ENCODE measurements around the gene CRTC2. TPM values are rescaled to one million over a fixed set of nuclear protein-coding genes. Genes with fewer than 3 reads are reported as not detected.

Gene CRTC2
- total RNA-seq, 2 experiments from 2014 or later: 56.4 to 67.0 TPM

DNA sequence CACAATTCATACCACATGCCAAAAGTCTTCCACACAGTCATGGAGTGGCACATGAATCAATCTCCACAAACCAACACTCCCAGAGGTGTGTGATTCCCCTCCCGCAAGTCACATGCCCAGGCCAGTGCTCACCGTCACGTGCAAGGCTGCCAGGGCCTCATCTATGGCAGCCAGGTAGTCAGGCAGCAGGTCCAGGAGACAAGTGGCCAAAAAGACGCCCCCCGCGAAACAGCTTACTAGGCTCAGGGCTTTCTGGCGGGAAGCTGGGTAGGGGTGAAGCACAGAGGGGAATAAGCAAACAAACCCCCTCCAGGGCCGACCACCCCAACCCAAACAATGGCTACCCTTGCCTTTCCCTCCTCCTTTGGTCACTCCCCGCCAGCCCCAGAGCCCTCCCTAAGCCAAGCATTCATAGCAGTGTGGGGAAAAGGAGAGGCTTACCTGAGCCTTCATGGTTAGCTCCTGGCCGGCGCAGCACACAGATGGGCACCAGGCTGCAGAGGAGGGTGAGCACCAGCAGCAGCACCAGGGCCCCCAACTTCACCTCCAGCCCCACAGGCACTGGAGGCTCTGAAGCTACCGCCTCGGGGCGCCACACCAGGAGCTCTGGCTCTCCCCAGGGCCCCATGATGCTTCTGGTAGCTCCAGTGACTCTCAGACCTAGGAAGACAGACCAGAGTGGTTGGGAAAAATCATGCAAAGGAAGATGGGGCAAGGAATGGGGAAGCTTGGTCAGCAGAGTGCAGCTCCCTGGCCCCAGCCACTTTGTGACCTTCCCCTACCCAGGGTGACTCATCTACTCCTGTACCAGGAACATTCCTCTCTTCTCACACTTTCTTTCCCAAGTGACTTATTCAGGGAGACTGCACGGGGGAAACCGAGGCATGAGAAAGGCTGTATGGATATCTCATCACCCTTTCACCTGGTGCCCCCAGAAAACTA, 3.9 kb upstream of the CRTC2 start:
- Mint-ChIP-seq H3K4me3 (peak overlapping the region; percentile 83), H3K4me1 (peaks cover 35% of the 10 kb centered on the region), H3K27ac (peak overlapping the region; percentile 87), H3K36me3 (peaks cover 28% of the 10 kb centered on the region), H3K27me3 (no peaks in the 10 kb centered on the region), H3K9me3 (no peaks in the 10 kb centered on the region)
- DNase-seq: no peak

DNA sequence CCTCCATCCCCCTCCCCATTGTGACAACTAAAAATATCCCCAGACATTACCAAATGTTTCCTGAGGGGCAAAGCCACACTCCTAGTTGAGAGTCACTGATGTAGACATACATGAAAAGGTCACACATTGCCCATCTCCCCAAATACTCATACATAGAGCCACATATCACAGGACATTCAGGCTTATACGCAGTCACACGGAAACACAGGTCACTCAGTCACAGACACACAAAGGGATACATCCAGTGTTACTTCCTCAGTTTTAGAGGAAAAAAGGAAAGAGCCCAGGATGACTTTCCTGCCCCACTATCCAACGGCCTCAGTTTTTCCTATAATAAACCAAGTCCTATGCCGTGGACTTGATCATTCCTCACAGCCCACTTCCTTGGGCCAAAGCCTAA, 3.0 kb upstream of the CRTC2 start:
- H3K9me3 Mint-ChIP-seq: no peaks in the 10 kb centered on the region
- H3K27ac Mint-ChIP-seq: peak overlapping the region; percentile 2
- no peaks in the 10 kb centered on the region for H3K27me3 Mint-ChIP-seq
- peaks cover 42% of the 10 kb centered on the region for H3K4me1 Mint-ChIP-seq
- DNase-seq: no peak
- peak overlapping the region; percentile 83 for H3K4me3 Mint-ChIP-seq
- peaks cover 28% of the 10 kb centered on the region for H3K36me3 Mint-ChIP-seq

DNA sequence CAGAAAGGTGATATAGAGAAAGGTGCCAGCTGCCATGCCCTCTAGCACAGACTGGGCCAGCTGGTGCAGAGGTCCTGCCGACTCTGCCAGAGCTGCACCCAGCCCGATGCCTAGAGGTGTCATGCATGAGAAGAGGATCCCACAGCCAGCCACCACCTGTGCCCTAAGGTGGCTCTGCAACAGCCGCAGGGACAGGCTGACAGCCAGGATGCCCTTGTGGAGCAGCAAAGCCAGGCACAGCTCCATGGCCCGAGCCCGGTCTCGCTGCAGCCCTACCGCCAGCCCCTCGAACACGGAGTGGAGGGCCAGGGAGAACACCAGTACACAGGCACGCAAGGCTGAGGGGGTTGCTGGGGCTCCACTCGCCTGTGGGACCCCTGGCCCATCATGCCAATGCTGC, 1.8 kb upstream of the CRTC2 start:
- Mint-ChIP-seq H3K36me3 (peaks cover 20% of the 10 kb centered on the region), H3K4me1 (peaks cover 40% of the 10 kb centered on the region), H3K27me3 (no peaks in the 10 kb centered on the region), H3K27ac (no peak overlapping the region), H3K4me3 (no peak overlapping the region), H3K9me3 (no peaks in the 10 kb centered on the region)
- no peak for DNase-seq

DNA sequence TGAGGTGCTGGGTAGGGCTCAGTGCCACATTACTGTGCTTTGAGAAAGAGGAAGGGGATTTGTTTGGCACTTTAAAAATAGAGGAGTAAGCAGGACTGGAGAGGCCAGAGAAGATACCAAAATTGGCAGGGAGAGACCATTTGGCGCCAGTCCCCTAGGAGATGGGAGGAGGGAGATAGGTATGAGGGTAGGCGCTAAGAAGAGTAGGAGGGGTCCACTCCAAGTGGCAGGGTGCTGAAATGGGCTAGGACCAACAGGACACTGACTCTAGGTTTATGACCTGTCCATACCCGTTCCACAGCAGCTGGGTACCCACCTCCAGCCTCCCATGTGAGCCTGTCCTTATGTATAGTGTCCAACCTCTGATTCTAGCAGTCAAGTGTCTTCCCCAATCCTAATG, 1.0 kb upstream of the CRTC2 start:
- no peaks in the 10 kb centered on the region for H3K27me3 Mint-ChIP-seq
- peaks cover 43% of the 10 kb centered on the region for H3K4me1 Mint-ChIP-seq

DNA sequence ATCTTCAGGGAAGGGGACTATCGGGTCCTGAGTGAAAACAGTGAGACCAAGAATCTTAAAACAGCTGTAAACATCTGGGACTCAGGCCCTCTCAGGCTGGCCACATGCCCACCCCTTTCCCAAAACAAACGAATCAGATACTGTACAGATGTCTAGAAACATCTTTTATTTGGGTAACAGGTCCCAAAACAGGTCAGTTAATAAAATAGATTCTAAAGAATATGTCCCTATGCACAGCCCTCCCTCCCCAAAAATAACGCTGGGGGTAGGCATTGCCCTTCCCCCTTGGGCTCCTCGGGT, 499 bp upstream of the CRTC2 start:
- DNase-seq: no peak
- Mint-ChIP-seq H3K27me3 (no peaks in the 10 kb centered on the region), H3K27ac (peak overlapping the region; percentile 96), H3K36me3 (peaks cover 25% of the 10 kb centered on the region), H3K4me3 (peak overlapping the region; percentile 92), H3K4me1 (peaks cover 46% of the 10 kb centered on the region), H3K9me3 (no peaks in the 10 kb centered on the region)

More for the DNA sequence above, 1.0 kb upstream of the CRTC2 start:
- peaks cover 20% of the 10 kb centered on the region for H3K36me3 Mint-ChIP-seq
- H3K4me3 Mint-ChIP-seq: no peak overlapping the region
- no peaks in the 10 kb centered on the region for H3K9me3 Mint-ChIP-seq
- DNase-seq: no peak
- peak overlapping the region; percentile 61 for H3K27ac Mint-ChIP-seq

DNA sequence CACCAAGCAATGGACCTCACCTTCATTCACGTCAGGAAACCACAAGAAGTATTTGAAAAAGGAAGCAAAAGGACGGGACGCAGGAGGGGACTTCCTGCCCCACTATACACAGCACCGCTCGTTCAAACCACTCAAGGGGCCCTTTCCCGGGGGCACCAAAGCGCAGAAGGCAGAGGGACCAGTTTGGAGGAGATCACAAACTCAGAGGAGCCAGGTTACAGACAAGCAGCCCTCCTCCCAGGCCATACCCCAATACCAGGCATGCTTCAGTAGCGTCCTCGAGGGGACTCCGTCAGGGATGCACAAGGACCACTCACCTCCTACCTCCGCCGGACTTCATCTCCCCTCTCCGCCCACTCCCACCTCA, 685 bp downstream of the CRTC2 start:
- peaks cover 44% of the 10 kb centered on the region for H3K4me1 Mint-ChIP-seq
- H3K27me3 Mint-ChIP-seq: no peaks in the 10 kb centered on the region
- peak overlapping the region; percentile 96 for H3K27ac Mint-ChIP-seq
- DNase-seq: peak; percentile 60
- H3K36me3 Mint-ChIP-seq: peaks cover 23% of the 10 kb centered on the region
- peak overlapping the region; percentile 92 for H3K4me3 Mint-ChIP-seq
- no peaks in the 10 kb centered on the region for H3K9me3 Mint-ChIP-seq

DNA sequence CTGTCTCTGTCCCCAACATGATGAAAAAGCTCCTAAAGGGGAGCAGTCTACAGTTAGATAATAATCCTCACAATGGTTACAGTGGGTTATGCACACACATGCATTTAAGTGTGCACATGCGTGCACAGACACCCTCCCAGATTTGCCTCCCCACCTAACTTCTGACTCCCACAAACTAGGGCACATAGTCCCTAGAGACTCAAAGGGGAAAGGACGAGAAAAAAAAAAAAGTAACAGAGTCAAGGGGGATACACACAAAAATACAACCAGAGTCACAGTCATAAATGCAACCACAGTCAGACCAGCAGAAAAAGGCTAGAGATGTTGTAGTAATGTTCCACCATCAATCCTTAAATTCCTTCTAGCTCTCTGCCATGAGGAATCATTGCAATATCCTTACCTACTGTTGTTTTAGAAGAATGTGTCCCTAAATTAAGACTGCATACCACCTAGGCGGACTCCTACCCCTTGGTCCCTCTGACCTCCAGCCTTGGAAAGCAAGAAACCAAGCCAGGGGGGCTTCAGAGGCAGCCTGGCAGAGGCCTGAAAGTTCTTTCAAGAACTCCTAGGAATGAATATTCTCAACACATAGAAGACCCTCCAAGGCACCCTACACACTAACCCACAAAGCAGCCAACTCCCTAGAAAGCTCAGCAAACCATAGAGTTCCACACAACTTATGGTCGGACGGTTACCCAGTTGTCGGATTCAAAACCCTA, 1.3 kb downstream of the CRTC2 start:
- Mint-ChIP-seq H3K36me3 (peaks cover 18% of the 10 kb centered on the region), H3K4me1 (peaks cover 40% of the 10 kb centered on the region), H3K27me3 (no peaks in the 10 kb centered on the region), H3K4me3 (peak overlapping the region; percentile 92), H3K9me3 (no peaks in the 10 kb centered on the region), H3K27ac (peak overlapping the region; percentile 96)
- DNase-seq: no peak

DNA sequence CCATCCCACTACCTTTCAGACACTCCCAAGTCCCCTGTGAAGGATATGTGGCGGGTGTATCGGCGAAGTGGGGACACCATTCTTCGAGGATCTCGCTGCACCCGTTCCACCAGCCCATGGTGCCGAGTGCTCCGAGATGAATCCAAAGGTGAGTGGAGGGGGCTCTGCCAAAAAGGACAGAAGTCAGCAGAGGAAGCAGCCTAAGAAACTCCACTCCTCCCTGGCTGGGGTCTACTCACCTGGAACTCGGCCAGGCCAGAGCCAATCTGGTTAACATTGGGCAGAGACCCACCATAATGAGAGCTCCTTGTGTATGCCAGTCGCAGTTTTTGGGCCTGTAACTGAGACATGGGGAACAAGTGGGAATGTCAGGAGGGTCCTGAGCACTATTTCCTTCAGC, 3.6 kb downstream of the CRTC2 start:
- Mint-ChIP-seq H3K4me1 (peaks cover 34% of the 10 kb centered on the region), H3K4me3 (peak overlapping the region; percentile 37), H3K9me3 (no peaks in the 10 kb centered on the region), H3K27ac (no peak overlapping the region), H3K27me3 (no peaks in the 10 kb centered on the region), H3K36me3 (peaks cover 20% of the 10 kb centered on the region)
- no peak for DNase-seq

DNA sequence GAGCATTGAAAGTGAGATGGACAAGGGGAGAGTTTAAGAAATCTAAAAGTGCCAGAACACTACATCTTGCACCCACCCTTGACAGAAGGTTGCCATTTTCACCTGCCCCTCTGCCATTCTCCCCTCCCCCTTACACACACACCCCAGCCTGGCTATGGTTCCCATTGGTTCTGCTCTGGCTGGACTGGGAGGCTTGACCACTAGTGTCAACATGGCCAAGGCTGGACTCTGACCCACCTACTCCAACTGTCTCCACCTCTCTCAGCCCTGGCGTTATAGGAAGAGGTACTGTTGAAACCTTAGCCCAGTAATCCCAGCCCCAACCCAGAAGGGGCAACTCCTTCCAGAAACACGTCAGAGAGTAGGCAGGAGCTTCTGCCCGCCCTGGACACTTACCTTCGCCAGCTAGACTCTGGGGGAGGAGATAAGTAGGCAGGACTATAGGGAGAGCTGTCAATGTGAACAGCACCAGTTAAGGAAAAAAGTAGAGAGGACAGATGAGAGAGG, 4.5 kb downstream of the CRTC2 start:
- DNase-seq: no peak
- Mint-ChIP-seq H3K27ac (peak overlapping the region; percentile 61), H3K9me3 (no peaks in the 10 kb centered on the region), H3K27me3 (no peaks in the 10 kb centered on the region), H3K36me3 (peaks cover 20% of the 10 kb centered on the region), H3K4me3 (peak overlapping the region; percentile 37), H3K4me1 (peaks cover 34% of the 10 kb centered on the region)

DNA sequence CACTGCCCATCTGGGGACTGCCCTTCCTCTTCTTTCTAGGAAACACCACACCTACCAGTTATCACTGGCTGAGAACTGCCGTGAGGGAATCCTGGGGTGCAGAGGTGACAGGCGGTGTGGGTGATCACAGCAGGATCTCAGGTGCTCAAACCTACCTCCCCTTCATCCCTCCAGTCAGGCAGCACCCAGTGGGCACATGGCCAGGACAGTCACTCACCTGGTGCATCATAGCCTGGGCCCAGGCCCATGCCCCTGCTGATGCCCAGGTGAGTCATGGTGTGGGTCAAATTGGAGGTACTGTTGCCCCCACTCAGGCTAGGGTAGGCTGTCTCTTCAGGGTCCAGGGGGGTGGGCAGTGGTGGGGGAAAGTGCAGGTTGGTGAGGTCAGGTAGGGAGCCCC, 6.6 kb downstream of the CRTC2 start:
- Mint-ChIP-seq H3K9me3 (no peaks in the 10 kb centered on the region), H3K27ac (no peak overlapping the region), H3K4me3 (no peak overlapping the region), H3K27me3 (no peaks in the 10 kb centered on the region), H3K4me1 (peaks cover 29% of the 10 kb centered on the region), H3K36me3 (peaks cover 14% of the 10 kb centered on the region)
- no peak for DNase-seq

DNA sequence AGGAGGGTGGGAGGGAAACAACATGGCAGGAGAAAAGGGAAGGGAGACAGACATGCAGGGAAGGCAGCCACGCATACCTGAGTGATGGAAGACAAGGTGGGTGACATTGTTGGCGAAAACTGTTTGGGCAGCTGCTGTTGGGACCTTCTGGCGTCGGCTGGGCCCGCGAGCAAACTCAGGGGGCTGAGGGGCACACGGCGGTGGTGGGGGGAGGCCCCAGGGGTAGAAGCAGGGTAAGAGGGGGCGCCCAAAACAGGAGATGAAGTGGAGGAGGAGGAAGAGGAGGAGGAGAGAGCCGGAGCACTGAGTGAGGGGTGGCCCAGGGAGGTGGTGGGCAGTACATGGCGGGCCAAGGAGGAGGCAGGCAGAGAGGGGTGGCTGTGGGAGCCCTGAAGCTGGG, 7.2 kb downstream of the CRTC2 start:
- Mint-ChIP-seq H3K4me3 (no peak overlapping the region), H3K36me3 (peaks cover 13% of the 10 kb centered on the region), H3K9me3 (no peaks in the 10 kb centered on the region), H3K27me3 (no peaks in the 10 kb centered on the region), H3K4me1 (peaks cover 25% of the 10 kb centered on the region), H3K27ac (peak overlapping the region; percentile 50)
- no peak for DNase-seq

DNA sequence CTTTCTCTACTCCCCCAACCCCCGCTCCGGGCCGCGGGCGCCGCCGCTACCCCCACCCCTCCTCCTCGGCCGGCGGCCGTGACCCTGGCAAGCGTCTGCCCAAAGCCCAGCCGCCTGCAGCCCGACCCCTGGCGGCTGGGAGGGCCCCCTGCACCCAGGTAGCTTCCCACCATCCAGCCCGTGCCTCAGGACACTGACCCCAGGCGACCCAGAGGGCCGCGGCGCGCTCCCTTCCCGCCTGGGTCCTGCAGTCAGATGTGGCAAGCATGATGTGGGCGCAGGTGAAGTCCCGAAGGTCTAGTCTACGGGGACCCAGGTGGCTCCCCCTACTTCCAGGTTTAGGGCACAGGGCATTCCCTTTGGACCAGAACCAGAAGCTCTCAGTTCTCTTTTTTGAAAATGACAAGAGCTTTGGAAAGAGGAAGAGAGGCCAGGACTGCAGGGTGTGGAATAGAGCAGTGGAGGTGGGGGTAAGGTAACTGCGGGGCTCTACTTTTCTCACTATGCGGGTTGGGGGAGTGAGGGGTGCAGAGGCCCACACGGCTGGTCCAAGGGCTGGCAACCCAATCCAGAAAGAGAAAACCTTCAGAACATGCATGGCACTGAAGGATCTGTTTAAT, 11.7 kb downstream of the CRTC2 start, which contains the start of gene DENND4B:
Gene DENND4B (minus strand): TSS at position 97 of the 620 bp plus-strand sequence. CDS start 2,344 bp downstream, outside the sequence.
- H3K27ac Mint-ChIP-seq: peak within 1 kb of the TSS; percentile 95
- no peaks in the 10 kb centered on the region for H3K27me3 Mint-ChIP-seq
- no peaks in the 10 kb centered on the region for H3K9me3 Mint-ChIP-seq
- DNase-seq: peak; percentile 83
- H3K4me1 Mint-ChIP-seq: peaks cover 27% of the 10 kb centered on the region
- peak within 1 kb of the TSS; percentile 93 for H3K4me3 Mint-ChIP-seq
- peaks cover 25% of the 10 kb centered on the region for H3K36me3 Mint-ChIP-seq

DNA sequence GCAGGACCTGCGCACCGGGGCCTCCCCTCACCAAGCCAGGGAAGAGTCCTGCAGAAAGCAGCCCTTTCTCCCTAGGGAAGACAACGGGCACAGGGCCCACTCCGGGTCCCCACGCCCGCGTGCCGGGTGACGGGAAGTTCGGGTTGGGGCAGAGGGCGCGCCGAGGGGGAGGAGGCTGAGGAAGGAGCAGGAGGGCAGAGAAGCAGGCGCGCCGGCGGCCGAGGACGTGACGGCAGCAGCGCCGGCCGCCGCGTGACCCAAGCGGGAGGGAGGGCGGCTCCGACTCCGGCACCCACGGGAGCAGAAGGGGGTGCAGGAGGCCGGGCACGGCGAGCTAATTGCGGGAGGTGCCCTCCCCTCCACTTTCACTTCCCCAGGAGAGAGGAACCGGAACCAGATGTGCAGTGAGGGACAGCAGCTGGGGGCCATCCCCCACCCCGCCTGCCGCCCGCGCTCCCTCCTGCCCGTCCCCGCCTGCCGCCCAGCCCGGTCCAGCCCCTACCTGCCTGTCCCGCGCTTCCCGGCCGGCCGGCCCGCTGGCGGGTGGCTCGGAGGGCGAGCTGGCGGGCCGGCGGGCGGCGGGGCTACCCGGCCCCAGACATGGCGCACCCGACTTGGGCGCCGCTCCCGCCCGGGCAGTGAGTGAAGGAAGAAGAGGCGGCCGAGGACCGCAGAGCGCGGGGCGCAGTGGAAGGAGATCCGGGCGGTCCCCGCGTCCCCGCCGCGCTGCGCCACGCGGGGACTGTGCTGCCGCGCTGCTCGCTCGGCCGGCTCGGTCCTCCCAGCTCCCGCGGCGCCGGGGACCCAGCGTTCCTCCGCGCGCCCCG, 12.4 kb downstream of the CRTC2 start:
- Mint-ChIP-seq H3K4me3 (peak overlapping the region; percentile 93), H3K36me3 (peaks cover 24% of the 10 kb centered on the region), H3K27me3 (no peaks in the 10 kb centered on the region), H3K4me1 (peaks cover 26% of the 10 kb centered on the region), H3K27ac (peak overlapping the region; percentile 95), H3K9me3 (no peaks in the 10 kb centered on the region)
- DNase-seq: peak; percentile 80

DNA sequence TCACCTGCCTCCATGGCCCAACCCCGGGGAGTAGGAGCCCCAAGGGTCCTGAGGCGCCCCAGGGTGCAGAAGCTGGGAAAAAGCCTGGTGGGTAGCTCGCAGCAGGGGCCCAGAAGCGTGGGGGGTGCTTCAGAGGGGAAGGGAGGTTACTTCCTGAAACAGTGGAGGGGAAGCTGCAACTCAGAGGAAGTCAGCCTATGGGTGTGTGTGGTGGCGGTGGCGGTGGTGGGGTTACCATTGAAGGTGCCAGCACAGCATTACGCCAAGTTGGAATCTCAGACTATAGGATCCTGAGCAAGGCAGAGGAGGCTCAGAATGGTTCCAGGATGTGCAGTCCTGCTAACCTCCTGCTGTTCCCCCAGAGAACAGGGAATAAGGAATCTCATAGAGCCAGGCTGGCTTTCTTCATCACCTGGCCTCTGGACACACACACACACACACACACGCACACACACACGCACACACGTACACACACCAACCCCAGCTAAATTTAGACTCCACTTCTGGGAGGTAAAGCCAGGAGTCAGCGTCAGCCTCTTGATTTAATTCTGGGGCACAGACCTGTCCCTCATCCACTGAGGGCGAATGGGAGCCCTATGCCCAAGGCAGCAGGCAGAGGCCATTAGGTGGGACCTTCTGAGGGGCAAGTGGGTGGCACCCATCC, 13.1 kb downstream of the CRTC2 start:
- peak overlapping the region; percentile 95 for H3K27ac Mint-ChIP-seq
- H3K9me3 Mint-ChIP-seq: no peaks in the 10 kb centered on the region
- H3K27me3 Mint-ChIP-seq: no peaks in the 10 kb centered on the region
- H3K36me3 Mint-ChIP-seq: peaks cover 25% of the 10 kb centered on the region
- DNase-seq: peak; percentile 83
- H3K4me3 Mint-ChIP-seq: peak overlapping the region; percentile 93
- peaks cover 26% of the 10 kb centered on the region for H3K4me1 Mint-ChIP-seq

All from activated naive CD8-positive, alpha-beta T cell treated with anti-CD3 and anti-CD28 coated beads for 36 hours (primary cell).